Hair follicular keratinocyte (primary cell): Measurements from ENCODE around the gene MSANTD4. TPM values are rescaled to one million over a fixed set of nuclear protein-coding genes. Genes with fewer than 3 reads are reported as not detected.

Experiments
- total RNA-seq: library from RNA; depleted of rRNA; stranded (reverse); fragments of >200 nt; gene quantifications from 2 replicates; pipeline ENCODE4 v1.2.3, GENCODE V29; 2015

The MSANTD4 gene
- total RNA-seq = 11.8 and 16.5 TPM in 2 replicates

GRCh38 chr11:106021967-106022794 lies at the start of gene MSANTD4:
Gene MSANTD4, minus strand, starts transcription at chr11:106022240. Its CDS starts 11,323 bp downstream, at chr11:106010917.

Other genes with a start within 250 kb of the MSANTD4 start
- 0.91 and 6.2 TPM in 2 replicates for gene KBTBD3, start 55.1 kb upstream of the MSANTD4 start, total RNA-seq
- 36.5 and 48.5 TPM in 2 replicates for gene AASDHPPT, start 55.4 kb upstream of the MSANTD4 start, total RNA-seq